H1 (cell line): ENCODE data around the gene MGLL. TPM values are rescaled to one million over a fixed set of nuclear protein-coding genes. Genes with fewer than 3 reads are reported as not detected.

Source experiments
- CTCF ChIA-PET: fragments of 300-600 bp; sonication (Branson Sonifier 250); formaldehyde crosslinking; loops from one replicate; lab custom pipeline; 2021; ENCODE audit not compliant: partially characterized antibody; lab: Charles Lee
- POLR2A ChIA-PET: fragments of 300-600 bp; sonication (Branson Sonifier 250); formaldehyde crosslinking; loops from one replicate; lab custom pipeline; 2021; ENCODE audit warnings: inconsistent platforms; ENCODE audit not compliant: partially characterized antibody; lab: Charles Lee
- DNase-seq, 2 experiments: peaks; one replicate each; pipeline versions ENCODE4 v3.0.0 to v3.0.0-alpha.2; 2010 to 2022; ENCODE audit warnings: low spot score in 2 of 2, low read depth in 1 of 2, mixed read lengths in 1 of 2
- FAIRE-seq: peaks from 2 replicates; lab custom pipeline; 2011; peaks lifted over from hg19 to GRCh38; lab: Jason Lieb, UNC
- H2AFZ ChIP-seq: 2 replicates; pipeline ENCODE4 v1.8.1; 2012; ENCODE audit warnings: low read length, inconsistent platforms
- H2AK5ac ChIP-seq: 2 replicates; pipeline ENCODE4 v1.6.1; 2013; ENCODE audit warnings: low read depth, low read length
- H2BK120ac ChIP-seq: replicated peaks from 2 replicates; pipeline ENCODE3; 2013; ENCODE audit warnings: low read depth, low read length, inconsistent platforms
- H2BK12ac ChIP-seq: 2 replicates; pipeline ENCODE4 v1.6.1; 2013; ENCODE audit warnings: low read depth, low read length
- H2BK15ac ChIP-seq: 2 replicates; pipeline ENCODE4 v1.6.1; 2013; ENCODE audit warnings: low read length
- H2BK20ac ChIP-seq: 2 replicates; pipeline ENCODE4 v1.6.1; 2013; ENCODE audit warnings: low read length
- H2BK5ac ChIP-seq: 2 replicates; pipeline ENCODE4 v1.6.1; 2013; ENCODE audit warnings: low read depth, low read length
- H3K14ac ChIP-seq: 2 replicates; pipeline ENCODE4 v1.6.1; 2013; ENCODE audit warnings: inconsistent platforms; ENCODE audit not compliant: insufficient read length
- H3K18ac ChIP-seq: 2 replicates; pipeline ENCODE4 v1.6.1; 2013; ENCODE audit warnings: low read length; ENCODE audit errors: extremely low read depth
- H3K23ac ChIP-seq: 2 replicates; pipeline ENCODE4 v1.6.1; 2013; ENCODE audit warnings: inconsistent platforms; ENCODE audit not compliant: insufficient read length
- H3K23me2 ChIP-seq: 2 replicates; pipeline ENCODE4 v1.6.1; 2013; ENCODE audit warnings: low read depth, low read length
- H3K27ac ChIP-seq: 2 replicates; pipeline ENCODE4 v1.6.1; 2011; ENCODE audit warnings: low read depth, low read length, inconsistent platforms
- H3K27me3 ChIP-seq, 4 experiments: replicated peaks in 1 of 4; 1 replicate in 1 of 4; 2 replicates in 3 of 4; pipeline versions ENCODE4 v1.6.1 to v1.8.1; 2011 to 2013; ENCODE audit warnings: low read length in 3 of 4, mild to moderate bottlenecking in 3 of 4, inconsistent platforms in 2 of 4, mixed read lengths in 2 of 4, moderate library complexity in 1 of 4; ENCODE audit not compliant: control insufficient read depth in 3 of 4, insufficient read depth in 3 of 4; ENCODE audit errors: extremely low read depth in 1 of 4
- H3K36me3 ChIP-seq, 4 experiments: 2 replicates each; pipeline versions ENCODE4 v1.6.1 to v1.8.1; 2011 to 2013; ENCODE audit warnings: mild to moderate bottlenecking in 4 of 4, low read length in 3 of 4, moderate library complexity in 2 of 4, control low read depth in 1 of 4, inconsistent platforms in 1 of 4; ENCODE audit not compliant: insufficient read depth in 4 of 4, control insufficient read depth in 2 of 4
- H3K4ac ChIP-seq: replicated peaks from 2 replicates; pipeline ENCODE3; 2013; ENCODE audit warnings: low read length, low read depth, mixed read lengths, inconsistent platforms; ENCODE audit not compliant: insufficient read length
- H3K4me1 ChIP-seq, 4 experiments: replicated peaks in 1 of 4; 1 replicate in 1 of 4; 2 replicates in 3 of 4; pipeline versions ENCODE4 v1.6.1 to v1.8.1; 2011 to 2013; ENCODE audit warnings: low read length in 3 of 4, inconsistent platforms in 2 of 4, mixed read lengths in 1 of 4; ENCODE audit not compliant: insufficient read depth in 4 of 4, control insufficient read depth in 3 of 4
- H3K4me2 ChIP-seq, 2 experiments: 2 replicates each; pipeline versions ENCODE4 v1.6.1 to v1.8.1; 2011 to 2013; ENCODE audit warnings: low read depth in 2 of 2, low read length in 2 of 2, control low read depth in 1 of 2, inconsistent platforms in 1 of 2, mild to moderate bottlenecking in 1 of 2; ENCODE audit not compliant: insufficient read depth in 1 of 2
- H3K4me3 ChIP-seq, 4 experiments: fragments of 200-600, 300-600 bp in 1 of 4; sonication (generic), shearing (Covaris generic), sonication (Bioruptor Twin) in 1 of 4; 2 replicates each; pipeline versions ENCODE4 v1.5.1 to v1.8.1; 2011 to 2016; ENCODE audit warnings: low read length in 4 of 4, low read depth in 3 of 4, control low read depth in 2 of 4, inconsistent platforms in 2 of 4, mild to moderate bottlenecking in 2 of 4, mixed read lengths in 1 of 4, moderate library complexity in 1 of 4; ENCODE audit not compliant: insufficient read depth in 2 of 4; ENCODE audit errors: extremely low read depth in 1 of 4
- H3K56ac ChIP-seq: replicated peaks from 2 replicates; pipeline ENCODE3; 2013; ENCODE audit warnings: low read depth, mild to moderate bottlenecking, mixed read lengths, low read length, inconsistent platforms; ENCODE audit not compliant: insufficient read length
- H3K79me1 ChIP-seq: 2 replicates; pipeline ENCODE4 v1.6.1; 2013; ENCODE audit warnings: low read depth, low read length, control low read depth
- H3K79me2 ChIP-seq, 2 experiments: 2 replicates each; pipeline versions ENCODE4 v1.6.1 to v1.8.1; 2012 to 2013; ENCODE audit warnings: low read length in 2 of 2, mild to moderate bottlenecking in 2 of 2, inconsistent platforms in 1 of 2; ENCODE audit not compliant: insufficient read depth in 2 of 2, control insufficient read depth in 1 of 2
- H3K9ac ChIP-seq, 4 experiments: replicated peaks in 1 of 4; 1 replicate in 1 of 4; 2 replicates in 3 of 4; pipeline versions ENCODE4 v1.6.1 to v1.8.1; 2011 to 2013; ENCODE audit warnings: low read depth in 3 of 4, low read length in 3 of 4, control low read depth in 2 of 4, mild to moderate bottlenecking in 2 of 4, moderate library complexity in 2 of 4, inconsistent platforms in 1 of 4; ENCODE audit errors: extremely low read depth in 1 of 4
- H3K9me3 ChIP-seq, 2 experiments: 2 replicates each; pipeline versions ENCODE4 v1.6.1 to v1.8.1; 2012 to 2013; ENCODE audit warnings: mild to moderate bottlenecking in 2 of 2, moderate library complexity in 2 of 2, control low read depth in 1 of 2, inconsistent platforms in 1 of 2, low read depth in 1 of 2, low read length in 1 of 2, mixed read lengths in 1 of 2; ENCODE audit not compliant: insufficient read depth in 2 of 2
- H4K20me1 ChIP-seq, 2 experiments: replicated peaks in 1 of 2; 2 replicates each; pipeline versions ENCODE3 to v1.8.1; 2011 to 2013; ENCODE audit warnings: inconsistent platforms in 2 of 2, low read length in 2 of 2, mild to moderate bottlenecking in 1 of 2; ENCODE audit not compliant: insufficient read depth in 2 of 2, control insufficient read depth in 1 of 2
- H4K5ac ChIP-seq: 2 replicates; pipeline ENCODE4 v1.6.1; 2013; ENCODE audit warnings: low read length, low read depth, mixed read lengths, inconsistent platforms; ENCODE audit not compliant: insufficient read length
- H4K8ac ChIP-seq: 2 replicates; pipeline ENCODE4 v1.8.0; 2013; ENCODE audit warnings: mild to moderate bottlenecking, moderate library complexity, low read length, inconsistent platforms; ENCODE audit not compliant: insufficient read depth; ENCODE audit errors: extremely low read depth
- H4K91ac ChIP-seq: replicated peaks from 2 replicates; pipeline ENCODE3; 2013; ENCODE audit warnings: low read length, mixed read lengths, inconsistent platforms; ENCODE audit not compliant: insufficient read length
- CEBPB ChIP-seq: IDR thresholded peaks from 2 replicates; pipeline ENCODE4 v1.6.1; 2012; ENCODE audit warnings: low read depth, low read length
- CHD2 ChIP-seq: IDR thresholded peaks from 2 replicates; pipeline ENCODE4 v1.6.1; 2012; ENCODE audit warnings: low read length, improper control_type of control experiment
- EP300 ChIP-seq, 2 experiments: IDR thresholded peaks; 1 replicate in 1 of 2; 2 replicates in 1 of 2; pipeline ENCODE4 v1.6.1; 2011 to 2012; ENCODE audit warnings: low read depth in 2 of 2, low read length in 2 of 2, mild to moderate bottlenecking in 2 of 2, borderline replicate concordance in 1 of 2, inconsistent platforms in 1 of 2, moderate library complexity in 1 of 2
- HDAC2 ChIP-seq, 2 experiments: fragments of 300-600 bp in 1 of 2; sonication (generic) in 1 of 2; IDR thresholded peaks; 2 replicates each; pipeline ENCODE4 v1.6.1; 2011 to 2012; ENCODE audit warnings: low read depth in 2 of 2, low read length in 2 of 2, mild to moderate bottlenecking in 2 of 2, moderate library complexity in 2 of 2, borderline replicate concordance in 1 of 2, inconsistent platforms in 1 of 2
- JUN ChIP-seq: IDR thresholded peaks from 2 replicates; pipeline ENCODE4 v1.6.1; 2011; ENCODE audit warnings: low read depth, mild to moderate bottlenecking, improper control_type of control experiment, low read length
- JUND ChIP-seq: IDR thresholded peaks from 2 replicates; pipeline ENCODE4 v1.6.1; 2011; ENCODE audit warnings: mild to moderate bottlenecking, improper control_type of control experiment, low read length
- KDM1A ChIP-seq: fragments of 200-600, 300-600 bp; sonication (generic); IDR thresholded peaks from 2 replicates; pipeline ENCODE4 v1.7.1; 2016; ENCODE audit warnings: mild to moderate bottlenecking, low read length, borderline replicate concordance
- KDM4A ChIP-seq: IDR thresholded peaks from one replicate; pipeline ENCODE4 v1.7.1; 2012; ENCODE audit warnings: low read depth, mild to moderate bottlenecking, moderate library complexity, low read length, inconsistent platforms; ENCODE audit not compliant: severe bottlenecking
- KDM5A ChIP-seq: fragments of 200-600 bp; IDR thresholded peaks from 2 replicates; pipeline ENCODE4 v1.7.1; 2012; ENCODE audit warnings: mild to moderate bottlenecking, low read length, inconsistent platforms, mixed read lengths
- RAD21 ChIP-seq, 2 experiments: IDR thresholded peaks in 1 of 2; conservative IDR thresholded peaks in 1 of 2; 2 replicates each; pipeline ENCODE4 v1.6.1; 2011; ENCODE audit warnings: low read depth in 2 of 2, low read length in 2 of 2, improper control_type of control experiment in 1 of 2, inconsistent platforms in 1 of 2, mild to moderate bottlenecking in 1 of 2, moderate library complexity in 1 of 2
- RFX5 ChIP-seq: IDR thresholded peaks from 2 replicates; pipeline ENCODE4 v1.6.1; 2011; ENCODE audit warnings: low read depth, low read length, improper control_type of control experiment, borderline replicate concordance
- TAF1 ChIP-seq: IDR thresholded peaks from 2 replicates; pipeline ENCODE4 v1.6.1; 2011; ENCODE audit warnings: mild to moderate bottlenecking, low read depth, low read length
- WGBS, 2 experiments: shearing (Covaris generic) in 1 of 2; methylation state at CpG; one replicate each; pipeline versions ENCODE4 v1.1.6 to v1.1.7; 2013 to 2015; ENCODE audit warnings: low lambda C conversion rate in 2 of 2, mixed read lengths in 2 of 2, inconsistent platforms in 1 of 2, low coverage in 1 of 2, missing lambda C conversion rate in 1 of 2; ENCODE audit not compliant: insufficient replicate concordance in 2 of 2, insufficient coverage in 1 of 2, insufficient read length in 1 of 2; ENCODE audit errors: extremely low coverage in 1 of 2, missing lambda C conversion rate in 1 of 2; 5-methylcytosine and 5-hydroxymethylcytosine counted together
- polyA plus RNA-seq, 7 experiments: library from polyadenylated mRNA; depleted of rRNA in 3 of 7; stranded (reverse) in 5 of 7; unstranded in 2 of 7; fragments of >200 nt in 5 of 7; fragments of 200-250 nt in 2 of 7; gene quantifications; 1 replicate in 5 of 7; 2 replicates in 1 of 7; 4 replicates in 1 of 7; pipeline versions ENCODE4 v1.2.1 to v1.2.3, GENCODE V29; 2011 to 2013; ENCODE audit warnings: missing spikeins in 2 of 7, mixed read lengths in 2 of 7
- total RNA-seq: library from RNA; stranded (reverse); fragmentation: NEBNext Ultra II Directional; extraction: Animal tissue kit (Norgen Biotek cat#: 25700); gene quantifications from 2 replicates; pipeline ENCODE4 v1.2.1, GENCODE V29; 2021

MGLL gene
- total and polyA plus RNA-seq, 2 of the 8 experiments (the other 6 are each of a cell fraction or from before 2014, with no cell fraction given): 0.05 to 0.34 TPM

DNA sequence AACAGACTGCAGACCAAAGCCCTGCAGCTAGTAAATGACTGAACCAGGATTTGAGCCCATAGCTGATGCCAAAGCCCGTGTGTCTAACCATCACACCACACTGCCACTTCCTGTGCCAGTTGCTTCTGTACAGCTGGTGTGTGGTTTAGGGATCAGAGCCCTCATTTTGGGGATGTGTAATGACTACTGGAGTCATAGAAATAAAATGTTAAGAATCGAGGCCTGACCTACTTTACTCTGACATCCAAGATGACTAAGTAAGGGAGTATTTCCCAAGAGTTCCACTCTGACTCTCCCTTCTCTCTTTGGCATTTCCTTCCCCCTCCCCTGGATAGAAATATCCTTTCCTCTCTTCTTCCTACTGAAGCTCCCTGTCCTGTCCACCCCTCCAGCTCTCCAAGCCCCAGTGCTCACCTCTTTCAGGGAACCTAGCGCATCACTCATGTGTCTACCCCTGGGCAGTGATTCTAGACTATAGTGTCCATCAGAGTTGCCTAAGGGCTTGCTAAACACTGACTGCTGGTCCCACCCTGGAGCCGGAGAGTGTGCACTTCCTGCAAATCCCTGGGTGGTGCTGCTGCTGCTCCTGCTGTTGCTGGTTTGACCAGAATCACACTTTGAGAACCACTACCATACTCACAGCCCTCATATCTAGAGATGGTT is 53.8 kb downstream of the MGLL start:
- no peak overlapping the region for H2BK15ac ChIP-seq
- no peak overlapping the region for H2BK20ac ChIP-seq
- H3K9ac ChIP-seq: no peak overlapping the region
- no peak overlapping the region for H3K27ac ChIP-seq
- DNase-seq (no peak), FAIRE-seq (no peak)
- H3K27me3 ChIP-seq: no peaks in the 10 kb centered on the region
- WGBS, 2 experiments: 90% methylated on average over 4 of the region's 4 CpGs; no CpG with 5 or more reads in 1 of the 2 experiments
- H3K56ac ChIP-seq: no peak overlapping the region
- no peaks in the 10 kb centered on the region for H3K79me2 ChIP-seq
- H3K9me3 ChIP-seq: no peaks in the 10 kb centered on the region
- H3K4me1 ChIP-seq: no peaks in the 10 kb centered on the region
- H3K18ac ChIP-seq: no peak overlapping the region
- no peaks in the 10 kb centered on the region for H3K79me1 ChIP-seq
- no peak overlapping the region for H4K8ac ChIP-seq
- no peak overlapping the region for H4K5ac ChIP-seq
- no peaks in the 10 kb centered on the region for H3K23me2 ChIP-seq
- H3K36me3 ChIP-seq: no peaks in the 10 kb centered on the region
- no peak overlapping the region for H3K14ac ChIP-seq
- H2AFZ ChIP-seq: no peak overlapping the region
- ChIA-PET CTCF (interaction anchor here (1.3 to 2.3 kb wide), 3 partner anchors 14 to 63 kb away, joined by 3 to 11 read pairs (median 5); no protein-coding TSS in a partner anchor), POLR2A (no interaction called here)
- H2BK12ac ChIP-seq: no peak overlapping the region
- no peak overlapping the region for H2BK120ac ChIP-seq
- H4K91ac ChIP-seq: no peak overlapping the region
- H3K4me3 ChIP-seq: no peak overlapping the region
- H4K20me1 ChIP-seq: no peaks in the 10 kb centered on the region
- no peak overlapping the region for H3K4me2 ChIP-seq
- no peak overlapping the region for H2AK5ac ChIP-seq
- no peak overlapping the region for H3K23ac ChIP-seq
- no peak overlapping the region for H2BK5ac ChIP-seq
- H3K4ac ChIP-seq: no peak overlapping the region
- TF ChIP-seq KDM5A (no peak), CEBPB (no peak), RFX5 (no peak), EP300 (IDR thresholded peaks at IDR 0.05; ENCODE audit: borderline replicate concordance in 1 of 2, low read depth in 2 of 2, low read length in 2 of 2) (no peak), KDM1A (no peak), JUN (no peak), HDAC2 (IDR thresholded peaks at IDR 0.05; ENCODE audit: borderline replicate concordance in 1 of 2, low read depth in 2 of 2, low read length in 2 of 2) (no peak), JUND (no peak), RAD21 (IDR thresholded peaks at IDR 0.05 in 1 of 2, conservative IDR thresholded peaks at IDR 0.05 in 1 of 2; ENCODE audit: low read depth in 2 of 2, low read length in 2 of 2) (no peak), CHD2 (no peak), KDM4A (no peak), TAF1 (no peak)
